Neural cell (in vitro differentiated cells): Measurements from ENCODE around the gene FAT2. TPM values are rescaled to one million over a fixed set of nuclear protein-coding genes. Genes with fewer than 3 reads are reported as not detected.

Experiments used
- H2AFZ ChIP-seq: fragments of 200-600, 300-800 bp; sonication (generic), shearing (Covaris generic); 2 replicates; pipeline ENCODE4 v1.6.0; 2014; ENCODE audit warnings: low read depth, mild to moderate bottlenecking, antibody characterized with exemption, low read length, moderate library complexity
- H3F3A ChIP-seq: fragments of 200-600 bp; shearing (Covaris generic); 2 replicates; pipeline ENCODE4 v1.6.1; 2016; ENCODE audit warnings: mild to moderate bottlenecking, moderate library complexity, mixed read lengths, antibody characterized with exemption, low read length; ENCODE audit not compliant: insufficient read depth, poor library complexity, severe bottlenecking
- H3K27ac ChIP-seq: fragments of 200-600, 300-800 bp; sonication (generic), shearing (Covaris generic); 2 replicates; pipeline ENCODE4 v1.5.1; 2014; ENCODE audit warnings: mild to moderate bottlenecking, low read length, moderate library complexity
- H3K27me3 ChIP-seq: fragments of 300-800, 200-600 bp; sonication (generic), shearing (Covaris generic); 2 replicates; pipeline ENCODE4 v1.6.0; 2014; ENCODE audit warnings: mild to moderate bottlenecking, low read depth, low read length, moderate library complexity; ENCODE audit not compliant: insufficient read depth
- H3K36me3 ChIP-seq: fragments of 300-800, 200-600 bp; sonication (generic), shearing (Covaris generic); 2 replicates; pipeline ENCODE4 v1.5.1; 2014; ENCODE audit warnings: mild to moderate bottlenecking, antibody characterized with exemption, low read length, moderate library complexity; ENCODE audit not compliant: insufficient read depth
- H3K4me2 ChIP-seq: fragments of 300-800, 200-600 bp; sonication (generic), shearing (Covaris generic); 2 replicates; pipeline ENCODE4 v1.6.0; 2014; ENCODE audit warnings: mild to moderate bottlenecking, low read length
- H3K4me3 ChIP-seq: fragments of 300-800, 200-600 bp; sonication (generic), shearing (Covaris generic); 2 replicates; pipeline ENCODE4 v1.5.1; 2014; ENCODE audit warnings: mild to moderate bottlenecking, low read length, moderate library complexity
- H3K79me2 ChIP-seq: fragments of 200-600 bp; shearing (Covaris generic); replicated peaks from 2 replicates; pipeline ENCODE4 v1.6.0; 2014; ENCODE audit warnings: mild to moderate bottlenecking, low read length, moderate library complexity; ENCODE audit not compliant: insufficient read depth
- H3K9ac ChIP-seq: fragments of 300-800, 200-600 bp; sonication (generic), shearing (Covaris generic); 2 replicates; pipeline ENCODE4 v1.6.1; 2016; ENCODE audit warnings: mild to moderate bottlenecking, low read length, mixed read lengths
- H3K9me2 ChIP-seq: fragments of 200-600 bp; shearing (Covaris generic); 2 replicates; pipeline ENCODE4 v1.6.1; 2016; ENCODE audit warnings: mild to moderate bottlenecking, low read length, mixed read lengths; ENCODE audit not compliant: insufficient read depth
- H3K9me3 ChIP-seq: fragments of 200-600, 300-800 bp; sonication (generic), shearing (Covaris generic); 2 replicates; pipeline ENCODE4 v1.6.1; 2016; ENCODE audit warnings: mild to moderate bottlenecking, mixed run types, low read length, moderate library complexity, mixed read lengths
- H4K20me1 ChIP-seq: fragments of 200-600 bp; shearing (Covaris generic); 2 replicates; pipeline ENCODE4 v1.6.1; 2016; ENCODE audit warnings: mild to moderate bottlenecking, mixed run types; ENCODE audit not compliant: insufficient read depth
- EP300 ChIP-seq: fragments of 450-650 bp; conservative IDR thresholded peaks from 2 replicates; pipeline ENCODE4 v1.6.1; 2014; ENCODE audit warnings: antibody characterized with exemption, mild to moderate bottlenecking, moderate library complexity; ENCODE audit not compliant: poor library complexity, severe bottlenecking
- EZH2 ChIP-seq: fragments of 200-600, 300-800 bp; shearing (Covaris generic), sonication (generic); IDR thresholded peaks from 2 replicates; pipeline ENCODE4 v1.6.1; 2014; ENCODE audit warnings: antibody characterized with exemption, low read length, borderline replicate concordance, mild to moderate bottlenecking; ENCODE audit not compliant: insufficient read depth, poor library complexity, severe bottlenecking
- MXI1 ChIP-seq: fragments of 450-650 bp; conservative IDR thresholded peaks from 2 replicates; pipeline ENCODE4 v1.6.1; 2014; ENCODE audit warnings: antibody characterized with exemption, mild to moderate bottlenecking; ENCODE audit not compliant: poor library complexity, severe bottlenecking
- POLR2AphosphoS5 ChIP-seq: IDR thresholded peaks from 2 replicates; pipeline ENCODE4 v1.6.1; 2012
- RAD21 ChIP-seq: fragments of 450-650 bp; conservative IDR thresholded peaks from 2 replicates; pipeline ENCODE4 v1.6.1; 2014; ENCODE audit warnings: antibody characterized with exemption, mild to moderate bottlenecking, moderate library complexity
- SMC3 ChIP-seq: fragments of 450-650 bp; conservative IDR thresholded peaks from 2 replicates; pipeline ENCODE4 v1.6.1; 2014; ENCODE audit warnings: antibody characterized with exemption, mild to moderate bottlenecking, moderate library complexity; ENCODE audit not compliant: poor library complexity
- TAF1 ChIP-seq: IDR thresholded peaks from 2 replicates; pipeline ENCODE4 v1.6.1; 2012; ENCODE audit warnings: low read depth
- polyA plus RNA-seq: library from polyadenylated mRNA; depleted of rRNA; stranded (reverse); fragments of >200 nt; gene quantifications from 2 replicates; pipeline ENCODE4 v1.2.3, GENCODE V29; 2014
- TF ChIP-seq, protein P1 (sequence below): IDR thresholded peaks from 2 replicates; pipeline ENCODE4 v1.6.1; 2012; ENCODE audit warnings: borderline replicate concordance
- TF ChIP-seq, protein P2 (sequence below): fragments of 450-650 bp; IDR thresholded peaks from 2 replicates; pipeline ENCODE4 v1.5.1; 2014; ENCODE audit warnings: antibody characterized with exemption, mild to moderate bottlenecking, moderate library complexity; ENCODE audit not compliant: poor library complexity, severe bottlenecking

FAT2 gene
- polyA plus RNA-seq, 1 donor from 2014 or later: not detected

DNA sequence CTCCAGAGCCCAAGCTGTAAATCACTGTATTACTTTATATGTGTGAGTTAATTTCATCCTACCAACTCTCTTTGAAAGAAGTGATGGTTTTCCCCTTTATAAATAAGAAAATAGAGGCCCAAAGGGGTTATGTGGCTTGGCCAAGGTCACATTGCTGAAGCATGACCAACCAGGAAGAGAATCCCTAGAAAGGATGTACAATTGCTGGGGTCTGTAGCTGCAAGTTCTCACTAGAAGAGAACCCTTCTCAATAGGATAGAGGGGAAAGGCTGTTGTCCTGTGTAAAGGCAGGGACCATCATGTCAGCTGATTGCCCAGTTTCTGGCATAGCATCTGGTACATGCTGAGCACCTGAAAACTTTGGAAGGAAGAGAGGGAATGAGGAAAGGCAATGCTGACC lies 39.0 kb upstream of the FAT2 start:
- H3K4me3 ChIP-seq: no peak overlapping the region
- no peak overlapping the region for H3K4me2 ChIP-seq
- TF ChIP-seq, protein P1, sequence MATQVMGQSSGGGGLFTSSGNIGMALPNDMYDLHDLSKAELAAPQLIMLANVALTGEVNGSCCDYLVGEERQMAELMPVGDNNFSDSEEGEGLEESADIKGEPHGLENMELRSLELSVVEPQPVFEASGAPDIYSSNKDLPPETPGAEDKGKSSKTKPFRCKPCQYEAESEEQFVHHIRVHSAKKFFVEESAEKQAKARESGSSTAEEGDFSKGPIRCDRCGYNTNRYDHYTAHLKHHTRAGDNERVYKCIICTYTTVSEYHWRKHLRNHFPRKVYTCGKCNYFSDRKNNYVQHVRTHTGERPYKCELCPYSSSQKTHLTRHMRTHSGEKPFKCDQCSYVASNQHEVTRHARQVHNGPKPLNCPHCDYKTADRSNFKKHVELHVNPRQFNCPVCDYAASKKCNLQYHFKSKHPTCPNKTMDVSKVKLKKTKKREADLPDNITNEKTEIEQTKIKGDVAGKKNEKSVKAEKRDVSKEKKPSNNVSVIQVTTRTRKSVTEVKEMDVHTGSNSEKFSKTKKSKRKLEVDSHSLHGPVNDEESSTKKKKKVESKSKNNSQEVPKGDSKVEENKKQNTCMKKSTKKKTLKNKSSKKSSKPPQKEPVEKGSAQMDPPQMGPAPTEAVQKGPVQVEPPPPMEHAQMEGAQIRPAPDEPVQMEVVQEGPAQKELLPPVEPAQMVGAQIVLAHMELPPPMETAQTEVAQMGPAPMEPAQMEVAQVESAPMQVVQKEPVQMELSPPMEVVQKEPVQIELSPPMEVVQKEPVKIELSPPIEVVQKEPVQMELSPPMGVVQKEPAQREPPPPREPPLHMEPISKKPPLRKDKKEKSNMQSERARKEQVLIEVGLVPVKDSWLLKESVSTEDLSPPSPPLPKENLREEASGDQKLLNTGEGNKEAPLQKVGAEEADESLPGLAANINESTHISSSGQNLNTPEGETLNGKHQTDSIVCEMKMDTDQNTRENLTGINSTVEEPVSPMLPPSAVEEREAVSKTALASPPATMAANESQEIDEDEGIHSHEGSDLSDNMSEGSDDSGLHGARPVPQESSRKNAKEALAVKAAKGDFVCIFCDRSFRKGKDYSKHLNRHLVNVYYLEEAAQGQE: no peak
- no peak for TF ChIP-seq POLR2AphosphoS5
- TF ChIP-seq EP300: no peak
- no peak for TF ChIP-seq SMC3
- no peak for TF ChIP-seq RAD21
- TF ChIP-seq, protein P2, sequence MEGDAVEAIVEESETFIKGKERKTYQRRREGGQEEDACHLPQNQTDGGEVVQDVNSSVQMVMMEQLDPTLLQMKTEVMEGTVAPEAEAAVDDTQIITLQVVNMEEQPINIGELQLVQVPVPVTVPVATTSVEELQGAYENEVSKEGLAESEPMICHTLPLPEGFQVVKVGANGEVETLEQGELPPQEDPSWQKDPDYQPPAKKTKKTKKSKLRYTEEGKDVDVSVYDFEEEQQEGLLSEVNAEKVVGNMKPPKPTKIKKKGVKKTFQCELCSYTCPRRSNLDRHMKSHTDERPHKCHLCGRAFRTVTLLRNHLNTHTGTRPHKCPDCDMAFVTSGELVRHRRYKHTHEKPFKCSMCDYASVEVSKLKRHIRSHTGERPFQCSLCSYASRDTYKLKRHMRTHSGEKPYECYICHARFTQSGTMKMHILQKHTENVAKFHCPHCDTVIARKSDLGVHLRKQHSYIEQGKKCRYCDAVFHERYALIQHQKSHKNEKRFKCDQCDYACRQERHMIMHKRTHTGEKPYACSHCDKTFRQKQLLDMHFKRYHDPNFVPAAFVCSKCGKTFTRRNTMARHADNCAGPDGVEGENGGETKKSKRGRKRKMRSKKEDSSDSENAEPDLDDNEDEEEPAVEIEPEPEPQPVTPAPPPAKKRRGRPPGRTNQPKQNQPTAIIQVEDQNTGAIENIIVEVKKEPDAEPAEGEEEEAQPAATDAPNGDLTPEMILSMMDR: no peak
- no peak for TF ChIP-seq MXI1
- TF ChIP-seq TAF1: no peak
- TF ChIP-seq EZH2: no peak
- no peaks in the 10 kb centered on the region for H3K79me2 ChIP-seq
- no peak overlapping the region for H3K9ac ChIP-seq
- no peaks in the 10 kb centered on the region for H3K9me2 ChIP-seq
- no peaks in the 10 kb centered on the region for H3K27me3 ChIP-seq
- H3K9me3 ChIP-seq: no peaks in the 10 kb centered on the region
- H3K27ac ChIP-seq: no peak overlapping the region
- H2AFZ ChIP-seq: no peak overlapping the region
- H3F3A ChIP-seq: no peaks in the 10 kb centered on the region
- no peaks in the 10 kb centered on the region for H4K20me1 ChIP-seq
- H3K36me3 ChIP-seq: no peaks in the 10 kb centered on the region

DNA sequence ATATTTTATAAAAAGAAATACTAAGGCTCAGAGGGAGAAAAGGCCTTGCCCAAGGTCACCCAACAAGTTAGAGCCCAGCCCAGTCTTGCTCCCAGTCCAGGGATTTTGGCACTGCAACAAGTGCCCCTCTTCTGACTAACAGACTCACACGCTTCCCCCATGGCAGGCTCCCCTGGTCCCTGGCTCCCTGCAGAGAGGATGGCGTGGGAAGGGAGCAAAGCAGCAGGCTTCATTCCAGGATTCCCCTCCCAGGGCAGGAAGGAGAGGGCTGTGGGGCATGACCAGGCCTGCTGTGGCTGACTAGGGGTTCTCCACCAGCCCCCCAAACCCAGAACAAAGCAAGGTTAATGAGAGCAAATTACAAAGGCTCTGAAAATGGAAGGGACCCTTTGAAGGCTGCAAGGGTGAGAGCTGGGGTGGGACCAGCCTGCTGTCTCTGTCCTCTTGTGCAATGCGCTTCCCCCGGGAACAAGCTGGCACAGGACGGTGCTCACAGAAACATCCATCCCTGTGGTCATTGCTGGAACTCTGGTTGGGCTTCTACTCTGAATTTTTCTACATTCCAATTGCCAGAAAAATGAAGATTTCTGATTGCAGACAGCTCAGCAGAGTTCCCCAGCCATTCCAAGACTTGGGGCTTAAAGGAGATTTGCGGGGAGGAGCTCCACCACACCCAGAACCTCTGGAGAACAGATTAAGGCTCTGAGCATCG lies 37.1 kb upstream of the FAT2 start:
- no peak overlapping the region for H3K4me3 ChIP-seq
- no peaks in the 10 kb centered on the region for H3K36me3 ChIP-seq
- no peak overlapping the region for H3K9ac ChIP-seq
- H3K79me2 ChIP-seq: no peaks in the 10 kb centered on the region
- H3K9me3 ChIP-seq: no peaks in the 10 kb centered on the region
- no peaks in the 10 kb centered on the region for H3K27me3 ChIP-seq
- H3K9me2 ChIP-seq: no peaks in the 10 kb centered on the region
- H4K20me1 ChIP-seq: no peaks in the 10 kb centered on the region
- no peak overlapping the region for H2AFZ ChIP-seq
- no peak overlapping the region for H3K27ac ChIP-seq
- H3F3A ChIP-seq: no peaks in the 10 kb centered on the region
- TF ChIP-seq RAD21 (no peak), POLR2AphosphoS5 (no peak), MXI1 (no peak), EZH2 (no peak), SMC3 (no peak)
- TF ChIP-seq, protein P1: no peak
- TF ChIP-seq, protein P2: no peak
- H3K4me2 ChIP-seq: no peak overlapping the region
